Mononuclear cell (primary cell): ENCODE measurements around the gene KCNT1. TPM values are rescaled to one million over a fixed set of nuclear protein-coding genes. Genes with fewer than 3 reads are reported as not detected.

ENCODE experiments used
- H3K27me3 ChIP-seq: 2 replicates; pipeline ENCODE4 v1.6.0; 2011; ENCODE audit warnings: low read length, control low read depth; ENCODE audit not compliant: insufficient read depth
- H3K4me1 ChIP-seq: 2 replicates; pipeline ENCODE4 v1.5.1; 2011; ENCODE audit warnings: mild to moderate bottlenecking, low read length, control low read depth; ENCODE audit not compliant: insufficient read depth
- H3K4me3 ChIP-seq: 2 replicates; pipeline ENCODE4 v1.5.1; 2011; ENCODE audit warnings: mild to moderate bottlenecking, low read length, moderate library complexity
- H3K9me3 ChIP-seq: 2 replicates; pipeline ENCODE4 v1.5.1; 2011; ENCODE audit warnings: low read depth, mild to moderate bottlenecking, control low read depth, low read length
- total RNA-seq: library from RNA; depleted of rRNA; stranded (reverse); fragments of >200 nt; gene quantifications from one replicate; pipeline ENCODE4 v1.2.3, GENCODE V29; 2012

Gene KCNT1
- total RNA-seq, 1 donor: 0.10 TPM

DNA sequence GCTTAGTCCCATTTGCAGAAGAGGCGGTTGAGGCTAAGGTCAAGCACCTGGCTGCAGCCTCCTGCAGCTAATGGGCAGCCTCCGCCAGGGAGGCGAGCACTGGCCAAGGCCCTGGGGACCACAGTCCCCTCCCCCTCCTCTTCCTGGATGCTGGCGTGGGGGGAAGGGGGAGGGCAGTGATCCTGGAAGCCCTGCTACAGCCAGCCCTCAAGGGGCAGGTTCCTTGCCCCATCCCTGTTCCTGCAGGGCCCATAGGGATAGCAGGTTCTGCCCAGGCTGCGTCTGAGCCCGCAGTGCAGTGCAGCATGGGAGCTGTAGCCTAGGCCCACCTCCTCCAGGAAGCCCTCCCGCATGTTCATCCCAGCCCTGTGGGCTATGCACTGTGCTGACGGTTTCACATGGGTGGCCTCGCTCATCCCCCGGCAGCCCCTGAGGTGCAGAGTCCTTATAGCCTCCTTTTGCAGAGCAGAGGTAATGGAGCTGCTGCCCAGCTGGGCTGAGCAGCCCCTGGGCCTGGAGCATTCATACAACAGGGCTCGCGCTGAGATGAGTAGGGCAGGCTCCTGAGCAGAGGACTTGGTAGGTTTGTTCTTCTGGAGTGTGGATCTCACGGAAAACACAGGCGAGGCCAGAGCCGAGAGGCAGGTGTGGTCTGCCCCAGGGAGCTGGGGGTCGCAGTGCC, 36.0 kb downstream of the KCNT1 start:
- Histone ChIP-seq H3K4me3 (no peak overlapping the region), H3K27me3 (no peaks in the 10 kb centered on the region), H3K9me3 (no peaks in the 10 kb centered on the region), H3K4me1 (no peaks in the 10 kb centered on the region)

DNA sequence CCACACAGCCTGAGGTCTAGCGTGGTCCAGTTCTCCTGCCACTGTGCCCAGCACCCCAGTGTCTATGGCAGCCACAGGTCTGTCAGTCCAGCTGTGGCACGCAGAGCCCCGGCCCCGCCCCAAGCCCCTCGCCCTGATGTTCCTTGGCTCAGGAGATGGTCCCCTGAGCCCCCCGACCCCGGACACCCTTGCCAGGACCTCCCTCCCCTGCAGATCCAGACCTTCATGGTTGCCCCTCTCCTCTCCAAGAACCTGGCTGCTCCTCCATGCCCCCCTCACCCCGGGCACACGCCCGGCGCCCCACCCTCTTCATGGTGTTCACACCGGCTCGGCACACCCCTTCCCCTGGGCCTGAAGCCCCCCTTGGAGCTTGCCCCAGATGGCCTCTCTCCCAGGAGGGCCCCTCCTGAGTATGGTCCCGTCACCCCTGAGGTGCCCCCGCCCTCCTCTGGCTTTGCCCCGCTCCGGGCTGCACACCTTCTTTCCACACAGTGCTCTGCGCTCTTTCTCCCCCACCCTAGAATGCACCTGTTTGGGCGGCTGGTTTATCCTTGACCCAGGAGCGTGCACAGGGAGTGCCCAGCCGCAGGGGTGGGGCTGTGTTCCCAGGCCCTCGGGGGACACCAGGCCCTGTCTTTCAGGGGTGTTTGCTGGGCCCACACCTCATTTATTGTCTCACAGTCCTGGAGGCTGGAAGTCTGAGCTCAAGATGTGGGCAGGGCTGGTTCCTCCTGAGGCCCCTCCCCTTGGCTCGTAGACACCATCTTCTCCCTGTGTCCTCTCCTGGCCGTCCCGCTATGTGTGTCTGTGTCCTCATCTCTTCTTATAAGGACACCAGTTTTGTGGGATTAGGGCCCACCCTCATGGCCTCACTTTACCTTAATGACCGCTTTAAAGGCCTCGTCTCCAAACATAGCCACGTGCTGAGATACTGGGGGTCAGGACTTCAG, 37.6 kb downstream of the KCNT1 start:
- Histone ChIP-seq H3K27me3 (no peaks in the 10 kb centered on the region), H3K4me3 (no peak overlapping the region), H3K9me3 (no peaks in the 10 kb centered on the region), H3K4me1 (no peaks in the 10 kb centered on the region)

DNA sequence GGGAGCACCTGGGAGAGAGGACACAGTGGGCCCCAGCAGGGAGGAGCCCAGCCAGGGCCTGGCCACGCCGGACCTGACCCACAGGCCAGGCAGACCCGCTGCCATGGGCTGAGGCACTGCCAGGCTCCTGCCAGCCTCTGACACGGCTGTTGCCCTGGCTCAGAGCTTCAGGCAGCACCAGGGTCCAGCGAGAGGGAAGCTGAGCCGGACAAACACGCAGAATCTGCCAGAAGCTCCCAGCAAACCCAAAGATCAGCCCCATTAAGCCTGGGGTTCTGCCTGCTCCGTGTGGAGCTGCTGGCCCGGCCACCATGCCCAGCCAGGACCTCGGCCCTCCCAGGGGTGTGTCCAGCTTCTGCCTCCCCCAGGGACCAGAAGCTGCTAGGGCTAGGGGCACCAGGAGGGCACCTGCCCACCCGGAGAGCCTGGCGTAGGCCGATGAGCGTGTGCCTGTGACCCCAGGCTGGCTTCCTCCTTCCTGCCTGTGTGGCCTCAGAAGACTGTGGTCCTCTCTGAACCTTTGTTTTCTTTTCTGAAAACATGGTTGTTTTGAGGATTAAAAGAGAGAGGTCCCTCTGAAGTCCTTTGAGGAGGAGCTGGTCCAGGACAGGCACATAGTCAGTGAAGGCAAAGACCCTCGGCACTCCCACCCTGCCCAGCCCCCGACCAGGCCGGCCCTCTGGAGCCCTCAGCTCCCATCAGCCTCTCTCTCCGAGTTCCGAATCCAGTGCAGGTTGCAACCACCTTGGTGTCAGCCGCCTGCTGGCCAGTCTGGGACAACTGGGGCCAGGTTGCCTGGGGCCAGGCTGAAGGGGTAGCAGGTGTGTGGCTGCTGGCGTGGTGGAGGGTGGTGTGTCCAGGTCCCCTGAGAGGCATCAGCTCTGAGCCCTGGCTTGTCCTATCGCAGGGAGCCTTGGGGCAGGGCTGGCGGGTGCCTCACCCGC, 39.6 kb downstream of the KCNT1 start:
- no peaks in the 10 kb centered on the region for H3K4me1 ChIP-seq
- H3K9me3 ChIP-seq: no peaks in the 10 kb centered on the region
- no peak overlapping the region for H3K4me3 ChIP-seq
- no peaks in the 10 kb centered on the region for H3K27me3 ChIP-seq

DNA sequence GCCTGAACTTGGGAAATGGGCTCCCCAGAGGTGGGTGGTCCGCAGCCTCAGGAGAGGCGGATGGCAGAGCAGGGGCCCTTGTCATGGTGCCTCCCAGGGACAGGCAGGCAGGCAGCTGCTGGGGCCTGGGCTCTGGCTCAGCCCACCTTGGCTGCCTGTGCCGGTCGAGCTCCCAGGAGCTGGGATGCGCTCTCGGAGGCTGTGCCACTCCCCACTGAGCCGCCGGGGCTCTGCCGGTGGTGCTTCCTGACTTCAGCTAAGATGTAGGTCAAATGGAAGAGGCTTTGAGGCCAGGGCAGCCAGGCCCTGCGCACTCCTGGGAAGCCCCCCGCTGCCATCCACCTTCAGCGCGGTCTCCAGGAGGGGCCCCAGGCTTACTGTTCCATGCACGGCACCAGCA, 41.0 kb downstream of the KCNT1 start:
- Histone ChIP-seq H3K27me3 (no peaks in the 10 kb centered on the region), H3K4me3 (no peak overlapping the region), H3K9me3 (no peaks in the 10 kb centered on the region), H3K4me1 (no peaks in the 10 kb centered on the region)

DNA sequence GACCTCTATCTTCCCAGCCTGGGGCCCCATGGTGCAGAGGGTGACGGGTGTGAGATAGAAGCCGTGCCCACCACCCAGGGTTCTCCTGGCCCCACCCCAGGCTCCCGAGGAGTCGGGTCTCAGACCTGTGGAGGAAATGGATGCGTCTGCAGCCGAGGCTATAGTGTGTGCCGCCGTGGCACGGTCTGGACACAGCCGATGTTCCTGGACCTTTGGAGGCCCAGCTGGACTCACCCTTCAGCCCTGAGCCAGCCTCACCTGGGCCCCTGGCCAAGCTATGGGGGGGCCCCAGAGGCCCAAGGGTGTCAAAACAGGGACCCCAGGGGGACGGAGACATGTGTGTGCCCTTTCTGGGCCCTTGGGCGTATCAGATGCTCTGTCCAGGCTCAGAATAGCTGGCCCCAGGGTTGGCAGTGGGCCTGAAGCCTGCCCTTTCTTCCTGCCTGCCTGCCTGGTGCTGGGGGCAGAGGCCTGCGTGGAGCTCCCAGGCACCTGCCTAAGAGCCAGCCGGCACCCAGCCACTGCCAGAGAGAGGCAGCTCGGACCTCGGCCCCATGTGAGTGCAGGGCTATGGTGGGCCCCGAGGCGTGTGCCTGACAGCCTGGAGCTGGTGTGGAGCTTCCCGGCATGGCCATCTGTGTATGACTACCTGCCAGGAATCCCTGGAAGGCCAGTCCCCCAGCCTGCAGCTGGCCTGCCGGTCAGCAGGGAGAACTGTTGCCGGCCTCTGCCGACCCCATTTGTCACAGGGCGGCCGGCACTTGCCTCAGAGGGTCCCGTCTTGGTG, 41.8 kb downstream of the KCNT1 start:
- no peaks in the 10 kb centered on the region for H3K4me1 ChIP-seq
- no peaks in the 10 kb centered on the region for H3K27me3 ChIP-seq
- H3K4me3 ChIP-seq: no peak overlapping the region
- no peaks in the 10 kb centered on the region for H3K9me3 ChIP-seq

DNA sequence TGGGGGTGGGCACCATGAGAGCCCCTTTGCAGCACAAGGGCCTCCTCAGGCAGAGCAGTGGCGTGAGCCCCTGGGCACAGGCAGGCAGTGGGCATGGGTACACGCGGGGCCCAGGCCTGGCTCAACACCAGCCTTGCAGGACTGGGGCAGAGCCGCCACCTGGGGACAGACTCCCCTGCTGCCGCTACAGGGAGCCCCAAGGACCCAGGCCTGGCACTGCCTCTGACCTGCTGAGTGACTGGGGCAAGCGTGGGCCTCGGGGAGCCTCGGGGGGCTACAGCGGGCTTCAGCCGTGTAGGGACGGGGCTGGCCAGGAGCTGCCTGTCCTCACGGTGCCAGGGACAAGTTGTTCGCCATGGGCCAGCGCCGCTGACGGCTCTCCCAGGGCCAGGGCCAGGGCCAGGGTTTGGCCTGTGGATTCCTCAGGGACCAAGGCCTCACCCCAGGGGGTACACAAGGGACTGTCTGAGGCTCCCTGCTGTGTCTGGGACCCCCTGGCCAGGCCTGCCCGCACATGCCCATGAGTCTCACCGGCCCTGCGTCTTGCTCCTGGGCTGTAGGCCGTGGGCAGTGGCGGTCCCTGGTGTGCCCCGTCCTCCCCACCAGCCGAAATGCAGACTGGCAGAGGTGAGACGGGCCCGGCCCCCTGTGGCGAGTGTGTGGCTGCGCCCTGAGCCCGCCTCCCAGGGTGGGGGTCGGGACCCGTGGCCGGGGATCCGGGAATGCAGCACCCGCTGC, 42.5 kb downstream of the KCNT1 start:
- Histone ChIP-seq H3K4me3 (no peak overlapping the region), H3K9me3 (no peaks in the 10 kb centered on the region), H3K4me1 (no peaks in the 10 kb centered on the region), H3K27me3 (no peaks in the 10 kb centered on the region)

DNA sequence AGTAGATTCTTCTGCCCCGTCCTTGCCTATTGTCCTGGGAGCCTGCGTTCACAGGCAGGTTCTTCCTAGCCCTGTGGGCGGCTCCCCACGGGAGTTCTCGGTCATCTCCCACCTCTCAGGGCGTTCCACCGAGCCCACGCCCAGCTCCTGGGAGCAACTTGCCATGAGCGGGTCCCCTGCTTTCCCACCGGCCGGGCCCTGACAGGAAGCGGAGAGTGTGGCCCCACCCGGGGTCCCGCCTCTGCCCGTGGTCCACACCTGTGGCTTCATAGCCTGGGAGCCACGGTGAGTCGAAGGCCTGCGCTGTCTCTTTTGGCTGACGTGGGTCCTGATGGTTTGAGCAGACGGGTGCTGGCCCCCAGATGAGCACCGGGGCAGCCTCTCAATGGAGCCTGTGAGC, 43.2 kb downstream of the KCNT1 start:
- Histone ChIP-seq H3K4me3 (no peak overlapping the region), H3K27me3 (no peaks in the 10 kb centered on the region), H3K9me3 (no peaks in the 10 kb centered on the region), H3K4me1 (no peaks in the 10 kb centered on the region)

DNA sequence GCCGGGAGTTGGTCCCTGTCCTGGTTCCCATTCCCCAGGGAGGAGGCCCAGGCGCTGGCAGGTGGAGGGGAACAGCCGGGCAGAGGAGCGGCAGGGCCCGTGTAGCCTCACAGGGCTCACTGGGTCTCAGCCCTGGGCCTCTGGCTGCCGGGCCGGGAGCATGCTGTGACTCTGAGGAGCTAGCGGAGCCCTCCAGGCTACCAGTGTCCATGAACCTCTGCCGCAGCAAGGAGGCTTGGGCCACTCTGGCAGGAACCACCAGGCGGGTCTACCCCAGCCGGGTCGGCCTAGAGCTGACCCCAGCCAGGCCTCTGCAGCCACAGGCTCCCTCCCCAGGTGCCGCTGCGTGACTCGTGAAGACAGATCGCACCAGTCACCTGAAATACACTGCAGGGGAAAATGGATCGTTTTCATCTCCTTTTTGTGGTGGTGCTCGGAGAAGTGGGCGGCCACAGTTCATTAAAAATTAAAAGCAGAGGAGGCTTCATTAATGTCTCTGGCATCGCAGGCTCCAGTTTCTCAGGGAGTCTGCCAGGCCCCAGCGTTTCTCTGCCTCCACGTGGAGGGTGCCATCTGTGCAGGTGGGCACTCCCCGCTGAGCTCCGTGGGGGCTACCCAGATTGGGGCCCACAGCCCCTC, 43.8 kb downstream of the KCNT1 start:
- H3K4me1 ChIP-seq: no peaks in the 10 kb centered on the region
- no peaks in the 10 kb centered on the region for H3K27me3 ChIP-seq
- H3K9me3 ChIP-seq: no peaks in the 10 kb centered on the region
- no peak overlapping the region for H3K4me3 ChIP-seq

DNA sequence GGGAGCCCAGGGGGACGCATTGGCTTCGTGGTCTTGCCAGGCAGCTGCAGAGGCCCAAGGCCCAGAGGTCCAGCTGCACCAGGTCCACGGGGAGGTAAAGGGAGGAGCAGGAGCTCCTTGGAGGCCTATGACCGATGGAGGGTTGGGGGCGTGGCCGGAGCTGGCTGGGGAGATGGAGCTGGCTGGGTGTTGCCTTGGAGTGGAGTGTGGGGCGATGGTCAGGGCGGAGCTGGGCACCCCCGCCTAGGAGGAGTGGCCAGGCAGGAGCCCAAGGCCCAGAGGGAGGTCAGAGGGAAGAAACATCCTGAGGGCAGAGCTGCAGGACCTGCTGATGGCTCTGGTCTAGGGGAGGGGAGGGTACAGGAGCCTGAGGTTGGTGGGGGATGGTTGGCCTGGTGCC, 44.6 kb downstream of the KCNT1 start:
- H3K9me3 ChIP-seq: no peaks in the 10 kb centered on the region
- H3K4me3 ChIP-seq: no peak overlapping the region
- no peaks in the 10 kb centered on the region for H3K27me3 ChIP-seq
- no peaks in the 10 kb centered on the region for H3K4me1 ChIP-seq

DNA sequence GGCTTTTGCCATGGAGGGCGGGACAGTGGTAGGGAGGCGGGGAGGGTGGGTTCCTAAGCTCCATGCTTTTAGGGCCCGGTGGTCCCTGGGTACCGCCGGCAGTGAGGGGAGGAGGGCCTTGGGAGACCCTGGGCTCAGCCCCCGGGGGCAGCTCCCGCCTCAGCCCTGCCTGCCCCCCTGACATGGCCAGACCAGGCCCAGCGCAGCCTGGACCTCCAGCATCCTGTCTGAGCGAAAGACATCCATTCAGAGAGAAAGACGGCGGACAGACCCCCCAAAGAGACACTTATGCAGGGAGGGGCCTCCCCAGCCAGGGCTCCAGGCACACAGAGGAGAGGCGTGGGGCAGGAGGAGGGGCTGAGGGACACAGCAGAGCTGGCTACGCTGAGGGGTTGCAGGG, 45.3 kb downstream of the KCNT1 start:
- Histone ChIP-seq H3K4me1 (no peaks in the 10 kb centered on the region), H3K4me3 (no peak overlapping the region), H3K9me3 (no peaks in the 10 kb centered on the region), H3K27me3 (no peaks in the 10 kb centered on the region)

DNA sequence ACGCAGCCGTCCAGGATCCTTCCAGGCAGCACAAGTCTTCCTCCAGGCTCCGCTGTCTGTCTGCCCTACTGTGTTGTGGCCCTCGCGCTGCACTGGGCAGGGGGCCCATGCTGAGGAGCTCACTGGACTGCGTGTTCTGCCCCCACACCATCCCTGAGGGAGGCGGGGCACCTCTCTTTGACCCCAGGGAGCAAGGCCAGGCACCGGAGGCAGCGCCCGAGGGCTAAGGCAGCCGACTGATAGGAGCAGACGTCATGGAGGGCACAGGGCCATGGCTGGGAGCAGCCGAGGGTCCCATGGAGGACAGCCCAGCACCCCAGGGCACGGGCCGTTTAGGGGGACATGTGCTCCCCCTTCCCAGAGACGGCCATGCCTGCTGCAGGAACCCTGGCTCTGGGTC, 46.7 kb downstream of the KCNT1 start:
- Histone ChIP-seq H3K4me1 (no peaks in the 10 kb centered on the region), H3K9me3 (no peaks in the 10 kb centered on the region), H3K27me3 (no peaks in the 10 kb centered on the region), H3K4me3 (no peak overlapping the region)

DNA sequence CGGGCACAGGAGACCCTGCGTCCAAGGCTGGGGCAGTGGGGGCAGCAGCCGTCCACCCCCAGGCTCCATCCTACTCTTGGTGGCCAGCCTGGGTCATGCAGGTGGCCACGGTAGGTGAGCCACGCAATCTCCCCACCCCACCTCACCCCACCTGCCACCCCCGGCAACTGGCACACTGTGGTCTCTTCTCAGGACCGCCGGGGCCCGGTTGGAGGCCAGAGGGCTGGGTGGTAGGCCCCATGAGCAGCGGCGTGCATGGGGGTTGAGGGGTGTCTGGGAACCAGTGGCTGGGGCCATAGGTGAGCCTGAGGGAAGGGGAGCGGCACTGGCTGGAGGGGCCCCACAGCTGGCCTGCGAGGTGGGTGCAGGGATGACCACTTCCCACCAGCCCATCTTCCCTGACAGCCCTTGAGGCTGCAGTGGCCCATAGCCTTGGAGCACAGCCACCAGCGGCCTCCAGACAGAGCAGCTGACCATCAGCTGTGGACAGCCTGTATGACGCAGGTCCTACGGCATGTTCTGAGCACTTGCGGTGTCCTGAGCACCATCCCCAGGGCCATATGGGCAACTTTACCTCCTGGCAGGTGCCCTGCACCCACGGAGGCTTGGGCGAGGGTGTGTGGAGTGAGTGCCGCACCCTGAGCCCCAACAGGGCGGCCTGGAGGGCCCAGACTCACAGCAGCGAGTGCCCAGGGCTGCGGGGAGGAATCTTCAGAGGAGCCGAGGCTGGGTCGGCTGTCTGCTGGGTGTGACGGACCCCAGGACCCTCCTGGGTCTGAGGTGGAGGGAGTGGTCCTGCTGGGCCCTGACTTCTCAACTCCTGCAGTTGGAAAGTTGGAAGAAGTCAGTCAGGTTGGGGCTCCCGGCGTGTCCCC, 47.4 kb downstream of the KCNT1 start:
- Histone ChIP-seq H3K4me3 (no peak overlapping the region), H3K27me3 (no peaks in the 10 kb centered on the region), H3K9me3 (no peaks in the 10 kb centered on the region), H3K4me1 (no peaks in the 10 kb centered on the region)

DNA sequence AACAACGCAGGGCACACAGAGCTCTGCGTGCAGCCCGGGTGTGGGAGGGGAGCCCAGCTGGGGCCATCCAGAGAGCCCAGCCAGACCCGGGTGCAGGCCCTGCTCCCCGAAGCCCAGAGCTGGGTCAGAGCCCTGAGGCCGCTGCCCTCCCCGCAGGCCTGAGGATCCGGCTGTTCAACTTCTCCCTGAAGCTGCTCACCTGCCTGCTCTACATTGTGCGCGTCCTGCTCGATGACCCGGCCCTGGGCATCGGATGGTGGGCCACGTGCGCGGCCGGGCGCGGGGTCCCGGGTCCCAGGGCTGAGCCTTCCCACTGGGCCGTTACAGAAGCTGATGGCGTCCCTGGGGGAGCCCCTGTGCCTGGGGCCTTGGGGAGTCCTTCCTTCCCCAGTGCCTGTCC, 48.8 kb downstream of the KCNT1 start:
- H3K9me3 ChIP-seq: no peaks in the 10 kb centered on the region
- H3K27me3 ChIP-seq: no peaks in the 10 kb centered on the region
- no peaks in the 10 kb centered on the region for H3K4me1 ChIP-seq
- no peak overlapping the region for H3K4me3 ChIP-seq
